Stimulated activated CD4-positive, alpha-beta T cell treated with anti-CD3 and anti-CD28 coated beads, Interleukin-4, amount 100 ng/mL, for 1 hour (primary cell): Measurements from ENCODE around the gene ASB18.

Experiments
- DNase-seq: peaks from one replicate; pipeline ENCODE4 v3.0.0-alpha.2; 2020

Gene ASB18

GRCh38 chr2:236208019-236208926 lies 55.9 kb downstream of the ASB18 start:
- no peak for DNase-seq

- DNase-seq: no peak
Measured at GRCh38 chr2:236207472-236207871, 56.7 kb downstream of the ASB18 start.

GRCh38 chr2:236205867-236206645 lies 58.1 kb downstream of the ASB18 start:
- no peak for DNase-seq

- no peak for DNase-seq
Measured at GRCh38 chr2:236204953-236205352, 59.3 kb downstream of the ASB18 start.

GRCh38 chr2:236200378-236200777 lies 63.8 kb downstream of the ASB18 start:
- DNase-seq: no peak

- no peak for DNase-seq
Measured at GRCh38 chr2:236196366-236196765, 67.8 kb downstream of the ASB18 start.

GRCh38 chr2:236195726-236196125 lies 68.5 kb downstream of the ASB18 start:
- DNase-seq: no peak

DNA sequence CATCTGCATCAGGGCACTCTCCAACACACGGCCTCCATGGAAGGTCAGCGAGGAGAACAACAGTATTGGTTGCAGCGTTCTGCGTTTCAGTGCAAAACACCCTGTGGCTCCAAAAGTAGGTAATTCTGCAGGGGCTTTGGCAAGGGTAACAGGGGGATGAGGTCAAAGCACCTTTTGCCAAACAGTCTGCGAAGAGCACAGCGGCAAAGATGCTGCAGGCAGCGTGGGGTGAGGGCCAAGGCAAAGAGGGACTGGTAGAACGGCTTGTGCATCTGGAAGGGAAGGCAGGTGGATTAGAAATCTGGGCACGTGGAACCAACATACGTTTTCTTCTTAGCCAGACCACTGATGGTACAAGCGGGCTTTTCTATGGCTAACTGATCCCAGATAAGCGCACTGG lies 69.4 kb downstream of the ASB18 start:
- no peak for DNase-seq

- no peak for DNase-seq
Measured at GRCh38 chr2:236193026-236193425, 71.2 kb downstream of the ASB18 start.

GRCh38 chr2:236190674-236191073 lies 73.5 kb downstream of the ASB18 start:
- no peak for DNase-seq

DNA sequence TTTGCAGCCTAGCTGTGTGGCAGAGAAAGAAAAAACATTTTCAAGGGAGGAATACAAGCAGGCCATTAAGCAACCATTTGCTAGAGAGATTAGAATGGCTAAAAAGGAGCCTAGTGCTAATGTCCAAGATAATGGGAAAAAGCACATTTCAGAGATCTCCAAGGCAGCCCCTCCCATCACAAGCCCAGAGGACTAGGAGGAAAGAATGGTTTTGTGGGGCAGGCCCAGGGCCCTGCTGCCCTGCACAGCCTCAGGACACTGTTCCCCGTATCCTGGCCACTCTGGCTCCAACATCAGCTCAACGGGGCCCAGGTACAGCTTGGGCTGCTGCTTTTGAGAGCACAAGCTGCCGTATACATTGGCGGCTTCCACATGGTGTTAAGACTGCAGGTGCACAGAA lies 79.5 kb downstream of the ASB18 start:
- no peak for DNase-seq

- DNase-seq: peak; percentile 34
Measured at GRCh38 chr2:236180831-236181453, 83.3 kb downstream of the ASB18 start.

DNA sequence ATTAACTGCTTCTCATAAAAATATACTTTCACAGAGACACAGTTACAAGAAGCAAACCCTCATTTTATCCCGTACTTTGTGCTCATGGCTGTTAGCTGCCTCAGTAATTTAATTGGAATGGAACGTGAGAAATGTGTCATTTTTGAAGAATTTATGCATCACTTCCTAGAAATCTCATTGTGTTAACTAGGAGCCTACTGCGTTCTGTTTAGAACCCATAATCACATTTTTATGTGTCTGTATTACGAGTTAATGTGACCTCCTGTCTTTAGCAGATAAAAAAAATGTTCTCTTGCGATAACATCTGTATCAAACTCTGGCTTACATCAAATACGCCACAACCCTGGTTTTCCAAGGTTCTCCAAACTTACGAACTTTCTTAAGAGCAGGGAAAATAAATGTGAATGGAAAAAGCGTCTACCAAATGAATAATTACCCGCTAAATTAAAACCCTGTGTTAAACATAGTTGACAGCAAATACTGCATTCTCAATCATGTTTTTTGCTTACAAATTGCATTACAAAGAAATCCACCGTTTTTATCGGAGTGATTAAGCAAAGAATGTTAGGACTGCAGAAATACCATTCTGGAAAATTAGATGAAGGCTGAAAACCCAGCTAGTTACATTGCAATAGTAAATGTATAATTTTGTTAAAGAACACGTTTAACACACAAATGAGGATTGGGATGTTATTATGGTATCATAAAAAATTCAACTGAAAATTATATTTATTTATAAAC lies 84.0 kb downstream of the ASB18 start:
- no peak for DNase-seq

- DNase-seq: no peak
Measured at GRCh38 chr2:236179236-236180075, 84.8 kb downstream of the ASB18 start.

- no peak for DNase-seq
Measured at GRCh38 chr2:236178890-236179235, 85.3 kb downstream of the ASB18 start.

GRCh38 chr2:236177967-236178889 lies 86.0 kb downstream of the ASB18 start:
- DNase-seq: peak; percentile 25

DNA sequence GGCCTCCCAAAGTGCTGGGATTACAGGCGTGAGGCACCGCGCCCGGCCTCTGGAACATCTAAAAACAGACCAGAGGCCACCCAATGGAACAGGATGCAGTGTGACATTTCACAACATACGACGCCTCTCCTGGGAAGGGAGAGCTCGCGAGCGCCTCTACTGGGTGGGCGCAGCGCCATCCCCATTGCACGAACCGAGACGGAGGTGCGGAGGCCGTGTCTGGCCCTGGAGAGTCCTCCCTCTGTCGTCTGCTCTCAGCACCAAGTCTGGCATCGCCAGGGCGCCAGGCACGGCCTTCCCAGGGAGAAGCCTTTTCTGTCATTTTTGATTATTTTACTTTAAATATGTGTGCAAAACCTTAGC lies 86.6 kb downstream of the ASB18 start:
- peak; percentile 37 for DNase-seq

DNA sequence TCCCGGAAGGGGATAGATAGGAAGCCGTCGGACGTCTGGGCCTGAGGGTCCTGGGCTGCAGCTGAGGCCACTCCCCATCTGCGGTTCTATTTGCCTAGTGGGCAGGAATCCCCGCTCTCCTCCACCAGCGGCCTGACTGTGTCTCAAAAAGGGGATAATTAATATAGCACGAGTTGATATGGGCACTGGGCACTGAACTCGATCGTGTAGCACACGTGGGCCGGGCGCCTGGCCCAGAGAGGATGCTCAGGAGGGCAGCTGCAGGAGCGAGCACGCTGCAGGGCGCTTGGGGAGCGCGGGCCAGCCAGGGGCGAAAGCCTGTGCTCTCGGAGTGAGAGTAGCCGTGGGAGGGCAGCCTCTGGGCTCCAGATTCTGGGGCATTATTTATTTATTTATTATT lies 87.3 kb downstream of the ASB18 start:
- DNase-seq: no peak

DNA sequence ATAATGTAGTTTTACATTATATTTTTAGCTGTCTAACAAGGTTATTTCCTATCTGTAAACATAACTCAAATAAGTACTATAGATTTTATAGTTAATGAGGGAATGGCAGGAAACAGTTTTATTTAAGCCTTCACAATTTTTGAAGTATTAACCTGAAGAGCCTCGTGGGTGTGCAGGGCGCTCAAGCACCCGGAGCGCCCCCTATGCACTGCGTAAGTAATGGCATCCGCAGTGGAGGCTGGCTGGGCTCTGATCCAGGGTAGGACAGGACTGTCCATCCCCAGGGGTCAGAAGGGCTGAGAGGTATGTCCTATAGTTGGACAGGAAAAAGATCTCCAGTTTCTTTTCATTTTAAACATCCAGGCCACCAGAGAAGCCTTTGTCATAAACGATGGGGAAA lies 87.8 kb downstream of the ASB18 start:
- DNase-seq: no peak

DNA sequence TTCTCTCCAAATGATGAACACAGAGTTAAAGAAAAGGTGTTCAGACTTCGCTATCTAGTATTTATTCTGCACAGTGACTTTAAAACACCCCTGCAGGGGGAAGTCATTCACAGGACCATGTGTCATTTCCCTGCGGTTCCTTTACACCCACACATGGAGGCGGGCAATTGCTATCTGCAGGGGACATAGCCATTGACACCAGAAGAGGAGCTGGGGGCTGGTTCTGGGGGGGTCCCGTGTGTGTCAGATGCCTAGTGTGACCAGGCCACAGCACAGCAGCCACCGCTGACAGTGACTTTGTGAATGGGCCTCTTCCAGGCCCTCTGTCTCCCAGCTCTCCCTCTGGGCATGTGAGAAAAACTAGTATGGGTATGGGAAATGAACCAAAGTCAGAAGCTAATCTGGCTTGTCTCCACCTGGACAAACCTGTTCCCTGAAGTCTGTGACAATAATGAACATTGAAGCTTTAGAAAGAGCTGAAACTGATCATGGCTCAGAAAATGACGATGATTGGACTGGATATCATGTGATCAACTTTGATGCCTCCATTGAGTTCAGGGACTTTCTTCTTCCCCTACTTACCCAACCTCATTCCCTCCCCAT lies 88.6 kb downstream of the ASB18 start:
- no peak for DNase-seq
